Adrenal gland (tissue), 12 donors: ENCODE measurements around the gene KCNIP1. TPM values are rescaled to one million over a fixed set of nuclear protein-coding genes. Genes with fewer than 3 reads are reported as not detected.
A peak's percentile ranks its signal among the peaks of the same experiment; 100 is the strongest.

ENCODE experiments used
- DNase-seq, 7 donors: peaks; one replicate each; pipeline ENCODE4 v3.0.0-alpha.2; 2019 to 2020
- H3K27ac ChIP-seq, 5 donors: fragments of 200-600 bp; sonication (generic) in 4 of 5; 1 replicate in 3 of 5; 2 replicates in 2 of 5; pipeline versions ENCODE4 v1.5.1 to v1.8.0; 2016 to 2020; ENCODE audit warnings: mild to moderate bottlenecking in 1 of 5
- H3K27me3 ChIP-seq: fragments of 200-600 bp; 2 replicates; pipeline ENCODE4 v1.8.0; 2021
- H3K36me3 ChIP-seq, 2 donors: fragments of 200-600 bp; replicated peaks in 1 of 2; 1 replicate in 1 of 2; 2 replicates in 1 of 2; pipeline versions ENCODE4 v1.5.1 to v1.8.0; 2018 to 2022
- H3K4me1 ChIP-seq, 2 donors: fragments of 200-600 bp; replicated peaks in 1 of 2; 1 replicate in 1 of 2; 2 replicates in 1 of 2; pipeline versions ENCODE4 v1.5.1 to v1.8.0; 2018 to 2021
- H3K4me3 ChIP-seq, 4 donors: fragments of 200-600 bp; sonication (generic) in 3 of 4; one replicate each; pipeline ENCODE4 v1.5.1; 2016 to 2018
- H3K9me3 ChIP-seq, 3 donors: fragments of 200-600 bp; sonication (generic) in 1 of 3; replicated peaks in 1 of 3; 1 replicate in 2 of 3; 2 replicates in 1 of 3; pipeline versions ENCODE4 v1.5.1 to v1.8.0; 2016 to 2021
- POLR2A ChIP-seq, 2 donors: fragments of 450-650 bp; IDR thresholded peaks; one replicate each; pipeline ENCODE4 v1.6.1; 2017; ENCODE audit warnings: antibody characterized with exemption in 2 of 2, mild to moderate bottlenecking in 2 of 2, moderate library complexity in 1 of 2
- WGBS, 4 donors: extraction: QIAGEN DNeasy Blood & Tissue Kit in 2 of 4; methylation state at CpG; one replicate each; pipeline versions ENCODE4 v1.1.5 to v1.1.7; 2013 to 2017; 5-methylcytosine and 5-hydroxymethylcytosine counted together
- intact Hi-C, 2 donors: fragments of 100-400 bp; cut with DNase I; formaldehyde crosslinking; loops; one replicate each; pipeline versions ENCODE4 v1.14.1 to v1.15.0; 2022 to 2023
- polyA plus RNA-seq, 3 donors: library from polyadenylated mRNA; stranded (reverse); fragments of 200-250 nt in 2 of 3; fragments of 350-450 nt in 1 of 3; fragmentation: Illumina TruSeq in 1 of 3; extraction: RNeasy Lipid Tissue Mini Kit (QIAGEN cat#74804) in 1 of 3; gene quantifications; one replicate each; pipeline ENCODE4 v1.2.3, GENCODE V29; 2013 to 2014
- total RNA-seq, 9 donors: library from RNA; depleted of rRNA in 4 of 9; stranded (reverse); fragments of >200 nt in 4 of 9; fragments of 120-200 nt in 1 of 9; fragmentation: NEBNext Ultra II Directional in 1 of 9; extraction: Animal tissue kit (Norgen Biotek cat#: 25700) in 1 of 9; gene quantifications; one replicate each; pipeline versions ENCODE4 v1.1.0 to v1.2.4, GENCODE V29; 2013 to 2023
- TF ChIP-seq, protein P1 (sequence below), 6 experiments: fragments of 450-650 bp in 4 of 6; fragments of 200-600 bp in 2 of 6; sonication (generic) in 1 of 6; IDR thresholded peaks; 1 replicate in 5 of 6; 2 replicates in 1 of 6; pipeline versions ENCODE4 v1.5.1 to v1.8.0; 2016 to 2021; ENCODE audit warnings: antibody characterized with exemption in 6 of 6, mild to moderate bottlenecking in 2 of 6, moderate library complexity in 1 of 6
- donor health status: healthy with polysubstance abuse.
- donor health status: Bipolar disorder and iron deficiency.
- donor health status: DM: yes; HTN: yes; CAD: no.
- donor health status: DM: no; HTN: no; CAD: no.
- donor health status: DM: no; HTN: no; CAD: no.
- donor health status: DM: yes; HTN: yes; CAD: no.

Gene KCNIP1
- total and polyA plus RNA-seq, 12 donors, result 0.14 to 12.6 (median 1.7) TPM; not detected in 1

- Histone ChIP-seq H3K27ac (peak overlapping the region in 4 of 5 donors; percentile 69 to 91 (median 86)), H3K36me3 (no peaks in the 10 kb centered on the region), H3K27me3 (no peaks in the 10 kb centered on the region), H3K4me3 (peak overlapping the region in 1 of 4 donors; percentile 25), H3K9me3 (no peaks in the 10 kb centered on the region), H3K4me1 (peaks cover 5 to 41% of the 10 kb centered on the region in 2 donors)
- DNase-seq, result peak; percentile 76 to 91 (median 84)
- intact Hi-C loops, result loop anchor here in 1 of 2 donors (10.0 kb wide), 1 partner anchor 161 kb away; no protein-coding TSS in a partner anchor
- no peak for TF ChIP-seq POLR2A (IDR thresholded peaks at IDR 0.05)
- TF ChIP-seq, protein P1, sequence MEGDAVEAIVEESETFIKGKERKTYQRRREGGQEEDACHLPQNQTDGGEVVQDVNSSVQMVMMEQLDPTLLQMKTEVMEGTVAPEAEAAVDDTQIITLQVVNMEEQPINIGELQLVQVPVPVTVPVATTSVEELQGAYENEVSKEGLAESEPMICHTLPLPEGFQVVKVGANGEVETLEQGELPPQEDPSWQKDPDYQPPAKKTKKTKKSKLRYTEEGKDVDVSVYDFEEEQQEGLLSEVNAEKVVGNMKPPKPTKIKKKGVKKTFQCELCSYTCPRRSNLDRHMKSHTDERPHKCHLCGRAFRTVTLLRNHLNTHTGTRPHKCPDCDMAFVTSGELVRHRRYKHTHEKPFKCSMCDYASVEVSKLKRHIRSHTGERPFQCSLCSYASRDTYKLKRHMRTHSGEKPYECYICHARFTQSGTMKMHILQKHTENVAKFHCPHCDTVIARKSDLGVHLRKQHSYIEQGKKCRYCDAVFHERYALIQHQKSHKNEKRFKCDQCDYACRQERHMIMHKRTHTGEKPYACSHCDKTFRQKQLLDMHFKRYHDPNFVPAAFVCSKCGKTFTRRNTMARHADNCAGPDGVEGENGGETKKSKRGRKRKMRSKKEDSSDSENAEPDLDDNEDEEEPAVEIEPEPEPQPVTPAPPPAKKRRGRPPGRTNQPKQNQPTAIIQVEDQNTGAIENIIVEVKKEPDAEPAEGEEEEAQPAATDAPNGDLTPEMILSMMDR (IDR thresholded peaks at IDR 0.05), result peak in 2 of 6 experiments; percentile 5 to 9
- WGBS, 4 donors, result 3 to 4% (median 3%) methylated on average over 12 to 19 of the region's 25 CpGs
Measured at GRCh38 chr5:170633235-170634081, 129.6 kb downstream of the KCNIP1 start.

- 75 to 81% (median 80%) methylated on average over 6 of the region's 6 CpGs for WGBS, 4 donors
- Histone ChIP-seq H3K9me3 (no peaks in the 10 kb centered on the region), H3K4me1 (peaks cover 5 to 45% of the 10 kb centered on the region in 2 donors), H3K27ac (peak overlapping the region in 2 of 5 donors; percentile 78 to 88), H3K4me3 (peak overlapping the region in 1 of 4 donors; percentile 25), H3K36me3 (no peaks in the 10 kb centered on the region), H3K27me3 (no peaks in the 10 kb centered on the region)
- TF ChIP-seq POLR2A (IDR thresholded peaks at IDR 0.05), result no peak
- TF ChIP-seq, protein P1 (IDR thresholded peaks at IDR 0.05), result no peak
- intact Hi-C loops, result loop anchor here in 1 of 2 donors (10.0 kb wide), 1 partner anchor 160 kb away; no protein-coding TSS in a partner anchor
- peak in 1 of 7 donors; percentile 52 for DNase-seq
Measured at GRCh38 chr5:170634256-170634990, 130.6 kb downstream of the KCNIP1 start.

- 78 to 85% (median 80%) methylated on average over 3 of the region's 3 CpGs for WGBS, 4 donors
- no peak overlapping the region for H3K27ac ChIP-seq
- no peak overlapping the region for H3K4me3 ChIP-seq
- peak in 1 of 7 donors; percentile 43 for DNase-seq
- H3K4me1 ChIP-seq, result peaks cover 5 to 42% of the 10 kb centered on the region in 2 donors
- TF ChIP-seq POLR2A (IDR thresholded peaks at IDR 0.05), result no peak
- TF ChIP-seq, protein P1 (IDR thresholded peaks at IDR 0.05), result no peak
- no peaks in the 10 kb centered on the region for H3K9me3 ChIP-seq
- no peaks in the 10 kb centered on the region for H3K27me3 ChIP-seq
- intact Hi-C loops, result loop anchor here in 1 of 2 donors (10.0 kb wide), 1 partner anchor 159 kb away; no protein-coding TSS in a partner anchor
- H3K36me3 ChIP-seq, result no peaks in the 10 kb centered on the region
Measured at GRCh38 chr5:170635706-170636105, 131.9 kb downstream of the KCNIP1 start.

DNA sequence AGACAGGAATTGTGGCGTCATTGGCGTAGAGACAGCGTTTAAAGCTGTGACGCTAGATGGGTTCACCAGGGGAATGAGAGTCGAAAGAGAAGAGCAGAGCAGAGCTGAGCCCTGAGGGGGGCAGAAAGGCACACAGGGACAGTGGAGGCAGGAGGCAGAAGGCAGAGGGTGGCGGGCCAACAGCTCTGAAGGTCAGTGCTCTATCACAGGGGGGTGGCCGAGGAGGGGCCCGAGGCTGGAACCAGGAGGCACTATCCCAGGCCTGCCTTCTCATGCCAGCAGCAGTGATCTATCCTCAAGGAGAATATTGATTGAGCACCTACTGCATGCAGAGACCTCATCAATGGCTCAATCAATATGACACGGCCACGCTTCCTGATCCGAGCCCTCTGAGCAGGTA lies 132.4 kb downstream of the KCNIP1 start:
- H3K9me3 ChIP-seq, result no peaks in the 10 kb centered on the region
- H3K27ac ChIP-seq, result no peak overlapping the region
- H3K4me1 ChIP-seq, result peaks cover 5 to 37% of the 10 kb centered on the region in 2 donors
- 91 to 95% (median 92%) methylated on average over 11 of the region's 11 CpGs for WGBS, 4 donors
- no peaks in the 10 kb centered on the region for H3K36me3 ChIP-seq
- intact Hi-C loops, result loop anchor here in 1 of 2 donors (10.0 kb wide), 1 partner anchor 159 kb away; no protein-coding TSS in a partner anchor
- H3K27me3 ChIP-seq, result no peaks in the 10 kb centered on the region
- no peak overlapping the region for H3K4me3 ChIP-seq
- TF ChIP-seq, protein P1 (IDR thresholded peaks at IDR 0.05), result no peak
- TF ChIP-seq POLR2A (IDR thresholded peaks at IDR 0.05), result no peak
- peak in 1 of 7 donors; percentile 49 for DNase-seq
